SKM-1 (cell line): ENCODE data around the gene PRPF6.

ENCODE experiments used
- DNase-seq: peaks from one replicate; lab custom pipeline; 2025; ENCODE audit not compliant: unreplicated experiment; lab: John Stamatoyannopoulos, UW

PRPF6 gene

GRCh38 chr20:64074184-64074789, 93.4 kb downstream of the PRPF6 start:
- DNase-seq, result no peak

DNA sequence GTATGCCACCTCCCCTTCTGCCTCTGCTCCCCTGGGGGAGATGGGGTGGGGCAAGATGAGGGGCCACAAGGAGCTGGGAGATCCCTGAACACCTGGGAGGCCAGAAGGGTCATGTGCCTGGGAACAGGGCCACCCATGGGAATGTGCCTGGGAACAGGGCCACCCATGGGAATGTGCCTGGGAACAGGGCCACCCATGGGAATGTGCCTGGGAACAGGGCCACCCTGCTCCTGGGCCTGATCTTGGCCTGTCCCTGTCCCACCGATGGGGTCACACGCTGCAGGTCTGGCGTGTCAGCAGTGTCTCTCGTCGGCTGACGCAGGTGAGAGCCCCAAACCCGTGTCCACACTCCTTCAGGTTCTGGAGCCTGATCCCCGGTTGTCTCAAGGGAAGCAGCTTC, 94.0 kb downstream of the PRPF6 start:
- no peak for DNase-seq

DNA sequence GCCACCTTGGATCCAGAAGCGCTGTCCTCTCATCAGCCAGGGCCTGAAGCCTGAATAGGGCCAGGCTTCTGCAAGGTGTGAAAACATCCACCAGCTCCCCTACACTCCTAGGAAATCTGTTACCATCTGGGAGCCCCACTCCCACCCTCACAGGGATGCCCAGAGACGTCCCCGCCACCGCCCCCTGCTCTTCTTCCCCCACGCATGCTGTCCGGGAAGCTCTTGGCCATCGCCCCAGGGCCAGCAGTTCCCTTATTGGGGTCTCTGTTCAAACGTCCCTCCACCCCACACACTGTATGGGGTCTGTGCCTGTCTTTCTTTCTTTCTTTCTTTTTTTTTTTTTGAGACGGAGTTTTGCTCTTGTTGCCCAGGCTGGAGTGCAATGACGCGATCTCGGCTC, 94.6 kb downstream of the PRPF6 start:
- no peak for DNase-seq

DNA sequence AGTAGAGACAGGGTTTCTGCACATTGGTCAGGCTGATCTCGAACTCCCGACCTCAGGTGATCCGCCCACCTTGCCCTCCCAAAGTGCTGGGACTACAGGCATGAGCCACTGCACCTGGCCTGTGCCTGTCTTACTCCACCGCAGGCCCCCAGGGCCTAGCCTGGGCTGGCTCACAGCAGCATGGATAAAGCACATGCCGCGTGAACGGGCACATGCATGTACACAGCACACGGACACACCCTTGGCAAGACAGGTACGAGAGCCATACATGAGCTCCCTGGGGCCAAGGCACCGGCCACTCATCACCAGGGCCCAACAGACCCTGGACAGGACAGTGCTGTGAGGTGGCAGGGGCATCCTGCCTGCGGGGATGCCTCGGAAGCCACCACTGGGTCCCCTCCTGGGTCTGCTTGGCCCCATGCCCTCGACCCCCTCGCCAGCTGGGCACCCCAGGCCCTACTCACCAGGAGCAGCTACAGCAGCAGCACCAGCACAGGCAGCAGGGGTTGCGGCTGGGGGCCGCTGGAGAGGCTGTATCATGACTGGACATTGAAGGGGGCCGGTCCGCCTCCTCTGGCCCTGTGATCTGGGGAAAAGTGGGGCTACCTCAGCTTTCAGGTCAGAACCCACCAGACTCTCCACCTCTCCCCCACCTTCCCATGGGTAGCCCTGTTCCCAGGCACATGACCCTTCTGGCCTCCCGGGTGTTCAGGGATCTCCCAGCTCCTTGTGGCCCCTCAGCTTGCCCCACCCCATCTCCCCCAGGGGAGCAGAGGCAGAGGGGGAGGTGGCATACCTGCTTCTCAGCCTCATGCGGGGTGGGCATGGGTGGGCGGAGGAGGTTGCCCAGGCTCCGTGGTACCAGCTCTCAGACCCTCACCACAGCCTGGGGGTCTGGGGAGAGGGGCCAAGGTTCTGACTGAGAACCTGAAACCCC, 95.4 kb downstream of the PRPF6 start:
- no peak for DNase-seq

- peak; percentile 68 for DNase-seq
Observed at GRCh38 chr20:64077094-64077493, 96.2 kb downstream of the PRPF6 start.

DNA sequence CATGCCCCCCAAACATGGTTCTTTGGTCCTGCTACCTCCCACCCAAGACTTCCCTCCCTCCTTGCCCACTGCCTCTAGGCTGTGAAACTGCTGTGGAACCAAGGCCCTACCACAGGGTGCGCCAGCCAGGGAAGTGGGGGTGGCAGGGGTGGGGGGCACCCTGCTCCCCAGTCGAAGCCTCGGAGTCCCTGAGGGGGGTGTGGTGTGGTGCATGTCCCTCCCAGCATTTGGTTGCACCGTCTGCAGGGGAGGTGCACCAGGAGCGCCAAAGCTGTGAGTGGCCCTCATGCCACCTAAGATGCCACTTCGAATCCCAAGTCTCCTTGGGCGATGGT, 96.6 kb downstream of the PRPF6 start:
- DNase-seq, result no peak

DNA sequence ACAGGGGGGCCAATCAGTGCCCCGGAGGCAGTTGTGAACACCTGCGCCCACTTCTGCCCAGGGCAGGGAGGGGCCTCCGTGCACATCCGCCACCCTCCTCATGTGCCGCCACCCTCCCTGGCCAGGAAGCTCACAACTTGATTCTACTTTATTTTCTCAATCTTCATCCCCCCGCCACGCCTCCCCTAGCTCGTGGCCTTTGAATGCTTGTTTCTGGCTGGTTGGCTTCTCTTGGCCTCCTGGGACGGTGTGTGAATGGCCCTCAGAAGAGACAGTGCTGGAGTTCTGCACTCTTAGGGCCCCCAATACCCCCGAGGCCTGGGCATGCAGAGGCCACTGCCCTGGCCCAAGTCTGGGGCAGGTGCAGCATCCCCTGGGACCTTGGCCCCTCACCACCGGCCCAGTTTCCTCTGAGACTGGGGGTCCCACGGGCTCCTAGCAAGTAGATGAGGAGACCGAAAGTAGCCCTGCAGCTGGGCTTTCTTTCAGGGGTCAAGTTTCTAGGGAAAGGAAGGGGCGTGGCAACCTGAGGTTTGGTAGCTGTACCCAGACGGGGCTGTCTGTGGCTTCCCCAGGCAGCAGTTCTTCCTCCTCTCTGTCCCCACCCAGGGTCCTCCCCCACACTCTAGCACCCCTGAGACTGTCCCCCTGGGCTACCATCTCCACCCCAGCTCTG, 97.1 kb downstream of the PRPF6 start:
- peak; percentile 86 for DNase-seq

DNA sequence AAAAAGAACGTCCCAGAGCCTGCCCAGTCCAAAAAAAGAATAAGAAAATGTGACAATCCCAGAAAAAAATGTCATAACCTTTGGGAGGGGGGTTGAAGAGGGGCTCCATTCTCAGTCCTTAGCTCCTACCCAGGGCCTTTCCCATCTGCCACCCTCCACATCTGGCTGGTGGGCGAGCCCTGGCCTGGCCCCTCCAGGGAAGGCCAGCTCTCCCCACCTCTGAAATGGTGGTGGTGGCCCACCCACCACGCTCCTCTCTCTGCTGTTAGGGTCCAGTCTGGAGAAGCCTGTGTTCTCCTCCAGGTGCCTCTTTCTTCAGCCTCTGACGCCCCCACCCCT, 98.0 kb downstream of the PRPF6 start:
- no peak for DNase-seq

- peak; percentile 84 for DNase-seq
Observed at GRCh38 chr20:64079273-64080012, 98.5 kb downstream of the PRPF6 start, which contains the start of gene RGS19. Gene RGS19 (minus strand): TSS chr20:64079518. CDS start chr20:64076886, 2,632 bp downstream.

DNA sequence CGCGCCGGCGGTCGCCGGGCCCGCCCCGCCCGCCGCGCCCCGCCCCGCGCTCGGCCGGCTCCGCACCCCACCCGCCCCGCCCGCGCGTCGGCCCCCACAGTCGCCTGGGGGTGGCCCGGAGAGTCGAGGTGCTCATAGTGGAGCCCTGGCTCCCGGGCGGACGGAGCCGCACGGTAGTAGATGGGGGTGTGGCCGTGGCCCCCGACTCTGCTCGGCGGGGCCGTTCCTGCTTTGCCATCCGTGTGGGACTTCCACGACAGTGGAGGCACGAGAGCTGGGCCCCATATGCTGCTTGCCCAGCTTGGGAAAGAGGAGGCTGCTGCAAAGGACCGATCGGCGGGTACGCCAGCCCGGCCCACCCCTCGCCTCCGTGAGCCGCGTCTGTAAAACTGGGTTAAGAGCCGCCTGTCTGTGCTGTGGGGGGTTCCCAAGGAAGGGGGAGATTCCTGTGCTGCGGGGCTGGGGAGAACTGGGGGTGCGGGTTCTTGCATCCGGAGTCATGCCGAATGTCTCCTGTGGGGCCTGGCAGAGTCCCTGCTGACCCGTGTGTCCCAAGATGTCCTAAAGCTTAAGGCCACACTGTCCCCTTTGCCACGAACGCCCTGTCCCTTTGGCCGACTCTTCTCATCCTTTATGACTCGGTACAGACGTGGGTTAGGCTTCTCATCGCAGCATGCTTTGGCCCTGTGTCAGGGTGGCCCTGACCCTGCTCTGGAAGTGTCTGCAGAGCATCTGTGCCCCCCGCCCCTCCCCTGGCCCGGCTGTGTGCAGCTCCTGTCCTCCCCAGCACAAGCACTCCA, 99.3 kb downstream of the PRPF6 start, which contains the start of gene OPRL1:
OPRL1 (plus strand) TSS at position 70 of the 800 bp plus-strand sequence. CDS start 12,639 bp downstream, outside the sequence.
- no peak for DNase-seq

GRCh38 chr20:64080813-64081623, 100.1 kb downstream of the PRPF6 start:
- DNase-seq, result no peak

- no peak for DNase-seq
Observed at GRCh38 chr20:64081624-64081964, 100.7 kb downstream of the PRPF6 start.

- no peak for DNase-seq
Observed at GRCh38 chr20:64082126-64082731, 101.3 kb downstream of the PRPF6 start.
